Measurements from ENCODE around the gene MEGF6. TPM values are rescaled to one million over a fixed set of nuclear protein-coding genes. Genes with fewer than 3 reads are reported as not detected.

MEGF6 gene
- total and polyA plus RNA-seq, 2 donors (not counting 3 experiments of a cell fraction or from before 2014, with no cell fraction given), result 22.5 to 63.7 TPM

GRCh38 chr1:3627515-3628253, 16.4 kb upstream of the MEGF6 start:
- peaks cover 13% of the 10 kb centered on the region for H3K4me1 ChIP-seq (ENCODE audit: control insufficient read depth, extremely low read depth, insufficient read depth, low read length)
- H3K9me3 ChIP-seq (replicated peaks; ENCODE audit: control insufficient read depth, insufficient read depth, low read length), result no peaks in the 10 kb centered on the region
- H3K27ac ChIP-seq (ENCODE audit: insufficient read depth, low read depth, low read length), result no peak overlapping the region
- BruUV-seq (replicated peaks), result no TSS peak
- H3K27me3 ChIP-seq (ENCODE audit: control insufficient read depth in 2 of 2, insufficient read depth in 2 of 2, low read length in 2 of 2), result no peaks in the 10 kb centered on the region
- no peaks in the 10 kb centered on the region for H3K79me2 ChIP-seq (ENCODE audit: control insufficient read depth, insufficient read depth, low read length)
- H3K9me1 ChIP-seq (replicated peaks; ENCODE audit: control insufficient read depth, extremely low read depth, insufficient read depth, low read length), result no peaks in the 10 kb centered on the region
- DNase-seq (ENCODE audit: low read depth, low spot score) (no peak), FAIRE-seq (no peak)
- H2AFZ ChIP-seq (ENCODE audit: low read depth, low read length), result no peak overlapping the region
- H3K4me3 ChIP-seq (replicated peaks in 1 of 3; ENCODE audit: insufficient read depth in 1 of 3, low read depth in 1 of 3, low read length in 3 of 3), result no peak overlapping the region
- no peak overlapping the region for H3K4me2 ChIP-seq (ENCODE audit: insufficient read depth, low read length)
- ChIA-PET CTCF (interaction anchor here (1.7 to 3.9 kb wide), 3 partner anchors 7 to 175 kb away, joined by 4 to 20 read pairs (median 12); no protein-coding TSS in a partner anchor), POLR2A (no interaction called here)
- H3K36me3 ChIP-seq (ENCODE audit: control insufficient read depth in 2 of 2, extremely low read depth in 1 of 2, insufficient read depth in 2 of 2, low read length in 2 of 2), result peaks cover 0 to 31% of the 10 kb centered on the region in 2 experiments
- no peak overlapping the region for H3K9ac ChIP-seq (replicated peaks; ENCODE audit: extremely low read depth, insufficient read depth, low read length)
- H4K20me1 ChIP-seq (replicated peaks; ENCODE audit: control insufficient read depth, extremely low read depth, insufficient read depth, low read length), result no peaks in the 10 kb centered on the region
- intact Hi-C loops (cut with micrococcal nuclease), result loop anchor here (10.0 kb wide), 1 partner anchor 1223 kb away; no protein-coding TSS in a partner anchor
- dilution Hi-C loops (cut with MboI; ENCODE audit: extremely low pct_ligation_motif_present, low sequenced_read_pairs), result no loop called here
- TF ChIP-seq EZH2 (IDR thresholded peaks at IDR 0.05; ENCODE audit: borderline replicate concordance, low read depth, low read length, severe bottlenecking), result no peak
- TF ChIP-seq, protein P1, sequence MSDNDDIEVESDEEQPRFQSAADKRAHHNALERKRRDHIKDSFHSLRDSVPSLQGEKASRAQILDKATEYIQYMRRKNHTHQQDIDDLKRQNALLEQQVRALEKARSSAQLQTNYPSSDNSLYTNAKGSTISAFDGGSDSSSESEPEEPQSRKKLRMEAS (IDR thresholded peaks at IDR 0.05; ENCODE audit: insufficient read depth, insufficient read length), result no peak

GRCh38 chr1:3626025-3626424, 14.7 kb upstream of the MEGF6 start:
- BruUV-seq (replicated peaks), result no TSS peak
- CTCF ChIA-PET, result interaction anchor here (0.6 to 0.7 kb wide), 3 partner anchors 67 to 135 kb away, joined by 3 to 4 read pairs (median 3); no protein-coding TSS in a partner anchor
- dilution Hi-C loops (cut with MboI; ENCODE audit: extremely low pct_ligation_motif_present, low sequenced_read_pairs) (no loop called here), intact Hi-C loops (cut with micrococcal nuclease) (loop anchor here (10.0 kb wide), 1 partner anchor 1221 kb away; no protein-coding TSS in a partner anchor)
- POLR2A ChIA-PET, result no interaction called here
- no peak for TF ChIP-seq MYC (IDR thresholded peaks at IDR 0.05; ENCODE audit: low read depth, low read length)
- no peak for TF ChIP-seq GATA2 (IDR thresholded peaks at IDR 0.05; ENCODE audit: insufficient read depth, insufficient read length, low read depth, low read length)
- no peak for TF ChIP-seq JUN (IDR thresholded peaks at IDR 0.05; ENCODE audit: borderline replicate concordance, insufficient read depth, insufficient read length, low read depth)
- TF ChIP-seq POLR2A (IDR thresholded peaks at IDR 0.05; ENCODE audit: low read depth, low read length), result no peak
- Histone ChIP-seq H3K79me2 (ENCODE audit: control insufficient read depth, insufficient read depth, low read length) (no peaks in the 10 kb centered on the region), H3K9ac (replicated peaks; ENCODE audit: extremely low read depth, insufficient read depth, low read length) (no peak overlapping the region), H3K36me3 (ENCODE audit: control insufficient read depth in 2 of 2, extremely low read depth in 1 of 2, insufficient read depth in 2 of 2, low read length in 2 of 2) (peaks cover 0 to 21% of the 10 kb centered on the region in 2 experiments), H3K27ac (ENCODE audit: insufficient read depth, low read depth, low read length) (no peak overlapping the region), H3K9me3 (replicated peaks; ENCODE audit: control insufficient read depth, insufficient read depth, low read length) (no peaks in the 10 kb centered on the region), H2AFZ (ENCODE audit: low read depth, low read length) (no peak overlapping the region), H3K9me1 (replicated peaks; ENCODE audit: control insufficient read depth, extremely low read depth, insufficient read depth, low read length) (no peaks in the 10 kb centered on the region), H3K27me3 (ENCODE audit: control insufficient read depth in 2 of 2, insufficient read depth in 2 of 2, low read length in 2 of 2) (no peaks in the 10 kb centered on the region), H3K4me2 (ENCODE audit: insufficient read depth, low read length) (peak overlapping the region; percentile 12), H3K4me3 (replicated peaks in 1 of 3; ENCODE audit: insufficient read depth in 1 of 3, low read depth in 1 of 3, low read length in 3 of 3) (peak overlapping the region in 1 of 3 experiments; percentile 60), H4K20me1 (replicated peaks; ENCODE audit: control insufficient read depth, extremely low read depth, insufficient read depth, low read length) (no peaks in the 10 kb centered on the region), H3K4me1 (ENCODE audit: control insufficient read depth, extremely low read depth, insufficient read depth, low read length) (peaks cover 13% of the 10 kb centered on the region)
- DNase-seq (ENCODE audit: low read depth, low spot score) (no peak), FAIRE-seq (peak; percentile 18)

All from endothelial cell of umbilical vein (primary cell).